Activated CD8-positive, alpha-beta memory T cell treated with anti-CD3 and anti-CD28 coated beads for 4 hours (primary cell): ENCODE measurements around the gene ST6GAL1.
"Not testable (repeated sequence)": the region's sequence is repeated elsewhere in the genome, so short reads cannot be mapped to it uniquely, and the experiment has no call there.

Experiments
- DNase-seq, 2 donors: peaks; one replicate each; pipeline ENCODE4 v3.0.0-alpha.2; 2020; ENCODE audit warnings: low read depth in 2 of 2

Gene ST6GAL1

DNA sequence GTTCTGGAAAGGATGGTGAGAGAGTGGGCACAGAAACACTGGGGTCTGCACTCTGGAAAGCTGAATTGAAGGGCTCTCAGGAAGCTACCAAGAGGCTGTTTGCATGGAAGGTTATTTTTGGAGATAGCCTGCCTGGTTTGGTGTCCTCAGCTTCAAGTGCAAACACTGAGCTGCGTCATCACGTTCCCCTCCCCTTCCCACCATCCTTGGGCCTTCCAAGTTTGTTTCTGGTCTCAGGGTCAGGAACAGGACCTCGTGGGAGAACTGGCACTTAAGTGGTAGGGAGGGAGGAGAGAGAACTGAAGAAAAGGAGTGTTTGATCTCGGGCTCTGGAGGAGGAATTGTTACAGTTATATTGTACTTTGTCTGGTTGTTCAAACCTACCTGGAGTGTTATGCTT is 10.6 kb downstream of the ST6GAL1 start:
- DNase-seq = no peak

GRCh38 chr3:186942168-186942567 is 11.8 kb downstream of the ST6GAL1 start:
- DNase-seq = no peak

DNA sequence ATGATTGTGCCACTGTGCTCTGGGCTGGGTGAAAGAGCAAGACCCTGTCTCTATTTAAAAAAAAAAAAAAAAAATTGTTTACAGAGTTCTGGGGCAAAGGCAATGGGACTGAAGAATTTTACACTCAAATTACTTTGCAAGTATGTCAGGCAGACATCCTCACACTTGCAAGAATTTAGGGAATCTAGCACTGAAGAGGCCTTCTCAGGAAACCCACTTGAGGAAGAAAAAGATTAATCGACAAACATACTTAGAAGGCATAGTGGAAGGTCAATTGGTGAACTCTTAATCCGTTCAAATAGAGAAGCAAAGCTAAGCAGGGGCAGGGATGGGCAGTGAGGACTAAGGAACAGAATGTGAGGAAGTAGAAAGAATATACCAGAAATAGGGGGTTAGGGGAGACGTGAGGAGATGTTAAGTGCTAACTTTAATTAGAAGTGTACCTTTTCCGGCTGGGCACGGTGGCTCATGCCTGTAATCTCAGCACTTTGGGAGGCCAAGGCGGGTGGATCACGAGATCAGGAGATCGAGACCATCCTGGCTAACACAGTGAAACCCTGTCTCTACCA is 15.0 kb downstream of the ST6GAL1 start:
- DNase-seq = no peak

DNA sequence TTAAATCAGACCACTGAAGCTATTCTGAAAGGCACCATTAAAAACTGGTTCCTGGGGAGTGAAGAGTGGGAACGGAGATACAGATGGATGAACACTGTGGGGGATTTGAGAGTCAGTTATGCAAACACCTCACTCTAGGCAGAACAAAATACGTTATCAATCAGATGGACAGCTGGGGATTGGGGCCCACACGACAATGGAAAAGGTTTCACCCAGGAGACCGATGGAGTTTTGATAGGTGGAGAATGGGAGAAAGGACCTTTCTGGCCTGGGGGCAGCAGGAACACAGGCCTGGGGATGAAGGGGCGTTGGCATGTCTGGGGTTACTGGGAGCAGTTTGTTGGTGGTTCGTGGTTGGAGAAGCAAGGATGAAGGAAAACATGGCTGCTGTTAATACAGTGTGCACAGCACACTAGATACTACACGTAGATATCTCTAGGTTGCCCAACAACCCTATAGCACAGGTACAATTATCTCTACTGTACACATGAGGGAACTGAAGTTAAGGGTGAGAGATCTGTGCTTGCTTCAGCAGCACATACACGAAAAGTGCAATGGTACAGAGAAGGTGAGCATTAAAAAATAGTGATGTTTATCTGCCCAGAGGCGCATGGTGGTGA is 16.5 kb downstream of the ST6GAL1 start:
- no peak for DNase-seq

GRCh38 chr3:186949281-186949982 is 19.1 kb downstream of the ST6GAL1 start:
- no peak for DNase-seq

DNA sequence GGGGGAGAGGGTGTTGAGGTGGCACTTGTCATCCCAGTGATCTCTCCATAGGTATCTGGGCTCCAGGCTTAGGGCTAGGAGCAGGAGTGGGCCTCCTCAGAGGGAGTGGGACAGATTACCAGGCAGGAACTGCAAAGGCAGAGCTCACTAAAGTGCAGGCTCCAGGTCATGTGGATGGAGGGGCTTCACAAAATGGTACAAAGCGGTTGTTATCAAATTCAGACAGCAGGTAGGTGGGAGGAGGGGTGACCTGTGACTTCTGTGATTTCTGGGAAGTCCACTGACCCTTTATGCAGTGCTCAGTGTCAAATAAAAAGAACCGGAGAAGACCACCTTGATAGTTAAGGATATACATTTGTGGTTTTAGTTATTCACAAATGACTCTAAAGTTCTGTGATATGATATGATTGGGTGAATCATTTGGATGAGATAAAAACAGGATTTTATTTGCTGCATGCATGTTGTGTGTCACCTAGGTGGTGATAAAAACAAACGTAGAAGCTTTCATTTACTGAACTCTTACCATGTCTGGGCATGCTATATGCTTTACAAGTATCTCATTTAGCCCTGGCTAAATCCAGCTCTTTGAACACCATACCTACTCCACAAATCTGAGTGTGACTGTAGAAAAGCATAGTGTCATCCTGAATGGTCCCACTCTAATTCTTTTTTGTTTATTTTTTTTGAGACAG is 20.2 kb downstream of the ST6GAL1 start:
- no peak for DNase-seq

GRCh38 chr3:186951640-186952552 is 21.6 kb downstream of the ST6GAL1 start:
- DNase-seq = no peak

DNA sequence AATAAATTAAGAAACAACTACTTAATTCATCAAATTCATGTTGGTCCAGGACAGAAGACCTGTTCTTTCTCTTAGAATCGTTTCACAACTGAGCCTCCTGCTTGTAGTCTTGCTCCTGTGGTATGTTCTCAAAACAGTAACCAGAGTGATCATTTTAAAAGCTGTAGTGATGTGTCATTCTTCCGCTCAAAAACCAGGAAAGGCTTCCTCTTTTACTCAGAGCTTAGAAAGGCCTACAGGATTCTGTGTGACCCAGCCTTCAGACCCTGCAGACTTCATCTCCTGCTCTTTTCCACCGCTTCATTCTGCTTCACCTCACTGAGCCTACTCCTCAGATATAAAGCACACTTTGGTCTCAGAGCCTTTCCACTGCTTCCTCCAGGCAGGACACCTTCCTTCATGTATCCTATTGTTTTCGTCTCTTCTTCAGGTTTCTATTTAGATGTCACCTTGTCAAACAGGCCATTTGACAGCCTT is 22.7 kb downstream of the ST6GAL1 start:
- DNase-seq = no peak

DNA sequence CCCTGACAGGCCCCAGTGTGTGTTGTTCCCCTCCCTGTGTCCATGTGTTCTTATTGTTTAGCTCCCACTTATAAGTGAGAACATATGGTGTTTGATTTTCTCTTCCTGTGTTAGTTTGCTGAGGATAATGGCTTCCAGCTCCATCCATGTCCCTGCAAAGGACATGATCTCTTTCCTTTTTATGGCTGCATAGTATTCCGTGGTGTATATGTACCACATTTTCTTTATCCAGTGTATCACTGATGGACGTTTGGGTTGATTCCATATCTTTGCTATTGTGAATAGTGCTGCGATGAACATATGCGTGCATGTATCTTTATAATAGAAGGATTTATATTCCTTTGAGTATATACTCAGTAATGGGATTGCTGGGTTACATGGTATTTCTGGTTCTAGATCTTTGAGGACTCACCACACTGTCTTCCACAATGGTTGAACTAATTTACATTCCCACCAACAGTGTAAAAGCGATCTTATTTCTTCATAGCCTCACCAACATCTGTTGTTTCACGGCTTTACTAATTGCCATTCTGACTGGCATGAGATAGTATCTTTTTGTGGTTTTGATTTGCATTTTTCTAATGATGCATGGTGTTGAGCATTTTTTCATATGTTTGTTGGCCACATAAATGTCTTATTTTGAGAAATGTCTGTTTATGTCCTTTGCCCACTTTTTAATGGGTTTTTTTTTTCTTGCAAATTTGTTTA is 23.8 kb downstream of the ST6GAL1 start:
- DNase-seq = not testable (repeated sequence)

- DNase-seq = no peak
These were observed 25.8 kb downstream of the ST6GAL1 start for GRCh38 chr3:186955898-186956696.

DNA sequence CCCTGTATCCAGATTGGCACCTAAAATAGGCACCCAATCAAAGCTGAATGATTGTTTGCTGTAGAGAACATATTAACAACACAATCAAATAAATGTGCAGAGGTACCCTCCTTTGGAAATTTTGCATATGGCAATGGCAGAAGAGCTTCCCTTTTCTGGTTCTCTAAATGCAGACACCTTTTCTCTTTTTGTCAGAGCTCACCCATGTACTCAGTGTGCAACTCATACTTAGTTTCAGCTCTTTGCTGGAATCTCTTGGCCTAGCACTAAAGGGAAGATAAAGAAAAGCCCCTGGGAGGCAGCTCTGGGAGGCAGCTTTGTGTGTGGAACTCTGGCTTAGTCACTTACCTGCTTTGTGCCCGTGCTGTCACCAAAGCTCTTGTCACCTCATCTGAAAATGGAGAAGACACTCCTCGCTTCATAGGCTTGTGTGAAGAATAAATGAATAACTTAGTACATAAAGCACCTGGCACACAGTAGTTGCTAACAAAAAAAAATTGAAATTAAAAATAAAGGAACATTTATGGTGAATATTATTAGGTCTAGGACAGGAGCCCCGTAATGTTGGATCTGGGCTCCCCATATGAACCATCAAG is 28.8 kb downstream of the ST6GAL1 start:
- no peak for DNase-seq

DNA sequence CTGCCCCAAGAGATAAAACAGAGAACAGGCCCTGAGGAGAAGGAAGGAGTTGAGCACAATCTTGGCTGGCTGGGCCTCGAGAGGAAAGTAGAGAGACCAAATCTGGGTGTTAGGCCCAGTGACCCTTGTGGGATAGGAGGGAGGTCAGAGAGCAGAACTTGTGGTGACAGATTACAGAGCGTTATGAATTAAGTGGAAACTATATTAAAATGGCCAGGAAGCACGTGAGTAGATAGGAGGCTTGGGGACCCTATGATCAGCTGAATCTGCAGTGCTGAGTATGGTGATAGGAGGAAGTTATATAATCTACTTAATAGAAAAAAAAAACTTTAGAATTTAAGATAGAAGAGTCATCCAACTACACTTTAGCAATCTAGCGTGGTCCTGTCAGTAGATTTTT is 30.0 kb downstream of the ST6GAL1 start:
- DNase-seq = no peak

- DNase-seq = no peak
These were observed 32.1 kb downstream of the ST6GAL1 start for GRCh38 chr3:186962445-186962844.

GRCh38 chr3:186963636-186964035 is 33.3 kb downstream of the ST6GAL1 start:
- no peak for DNase-seq

GRCh38 chr3:186964071-186964470 is 33.7 kb downstream of the ST6GAL1 start:
- no peak for DNase-seq

- DNase-seq = no peak
These were observed 34.3 kb downstream of the ST6GAL1 start for GRCh38 chr3:186964616-186965015.

DNA sequence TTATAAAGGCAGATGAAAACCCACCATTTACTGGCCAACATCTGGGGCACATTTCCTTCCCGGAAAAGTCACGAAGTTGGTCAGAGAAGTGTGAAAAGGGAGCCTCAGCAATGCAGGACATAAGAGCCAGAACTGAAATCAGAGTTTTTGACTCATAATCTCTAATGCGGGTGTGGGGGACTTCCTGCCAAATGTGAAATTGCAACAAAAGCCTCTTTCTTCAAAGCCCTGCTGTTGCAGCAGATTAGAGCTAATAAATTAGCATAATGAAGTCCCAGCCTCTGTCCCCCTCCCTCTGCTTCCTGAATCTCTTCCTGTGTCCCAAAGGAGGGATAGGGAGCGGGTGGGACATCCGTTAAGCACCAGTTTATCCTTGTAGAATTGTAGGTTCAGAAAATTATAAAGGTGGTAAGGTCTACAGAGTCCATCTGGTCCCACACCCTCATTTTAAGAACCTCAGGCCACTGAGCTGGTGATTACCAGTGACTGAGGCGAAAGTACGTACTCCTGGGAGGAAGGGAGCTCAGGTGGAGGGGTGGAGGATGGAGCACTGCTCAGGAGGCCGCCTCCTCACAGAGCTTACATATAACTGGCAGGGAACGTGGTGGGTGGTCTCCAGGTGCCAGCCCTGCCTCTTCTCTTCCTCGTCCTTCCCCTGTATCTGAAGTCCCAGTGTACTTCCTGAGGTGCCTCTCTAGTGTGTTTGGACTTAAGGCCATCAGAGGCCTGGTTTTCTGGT is 35.0 kb downstream of the ST6GAL1 start:
- no peak for DNase-seq

- no peak for DNase-seq
These were observed 36.1 kb downstream of the ST6GAL1 start for GRCh38 chr3:186966406-186966805.

- DNase-seq = not testable (repeated sequence)
These were observed 36.9 kb downstream of the ST6GAL1 start for GRCh38 chr3:186967236-186967635.
